Keratinocyte (primary cell): ENCODE data around the gene PTPRD.

Experiments used
- CTCF ChIP-seq, 3 experiments: IDR thresholded peaks in 1 of 3; conservative IDR thresholded peaks in 1 of 3; optimal IDR thresholded peaks in 1 of 3; 2 replicates in 2 of 3; 3 replicates in 1 of 3; pipeline versions ENCODE3 to v1.5.1; 2011; ENCODE audit warnings: low read length in 3 of 3, mild to moderate bottlenecking in 3 of 3, moderate library complexity in 2 of 3, control low read depth in 1 of 3, inconsistent platforms in 1 of 3; ENCODE audit not compliant: insufficient read depth in 2 of 3; ENCODE audit errors: extremely low read depth in 1 of 3
- EZH2 ChIP-seq: IDR thresholded peaks from one replicate; pipeline ENCODE4 v1.6.1; 2012; ENCODE audit warnings: inconsistent platforms, mild to moderate bottlenecking, low read length, moderate library complexity

GRCh38 chr9:8659108-8659507 is 1953.7 kb downstream of the PTPRD start:
- no peak for TF ChIP-seq CTCF (optimal IDR thresholded peaks at IDR 0.05 in 1 of 3, IDR thresholded peaks at IDR 0.05 in 1 of 3, conservative IDR thresholded peaks at IDR 0.05 in 1 of 3; ENCODE audit: extremely low read depth in 1 of 3, insufficient read depth in 2 of 3, low read length in 3 of 3)
- TF ChIP-seq EZH2: no peak
